Measurements from ENCODE around the gene SCYL1. TPM values are rescaled to one million over a fixed set of nuclear protein-coding genes. Genes with fewer than 3 reads are reported as not detected.

The SCYL1 gene
- total RNA-seq, 2 donors from 2014 or later, result 62.9 to 67.4 TPM

- Mint-ChIP-seq H3K27me3 (ENCODE audit: insufficient read depth) (no peaks in the 10 kb centered on the region), H3K4me1 (peaks cover 20% of the 10 kb centered on the region), H3K27ac (no peak overlapping the region), H3K9me3 (no peaks in the 10 kb centered on the region), H3K4me3 (no peak overlapping the region), H3K36me3 (ENCODE audit: low read depth) (peaks cover 15% of the 10 kb centered on the region)
- H3K9ac ChIP-seq (ENCODE audit: extremely low read depth, low read length, poor library complexity, severe bottlenecking), result peak overlapping the region; percentile 100
- peak overlapping the region; percentile 99 for H3K27ac ChIP-seq (ENCODE audit: low read depth, low read length)
- H3K36me3 ChIP-seq (ENCODE audit: control insufficient read depth, insufficient read depth, low read length), result peaks cover 51% of the 10 kb centered on the region
- WGBS, 2 experiments (ENCODE audit: insufficient coverage in 1 of 2, insufficient read length in 1 of 2), result 0% methylated on average over 3 of the region's 3 CpGs
- no peak for DNase-seq
- H3K4me3 ChIP-seq (ENCODE audit: low read length), result peak overlapping the region; percentile 97
- TF ChIP-seq, protein P1, sequence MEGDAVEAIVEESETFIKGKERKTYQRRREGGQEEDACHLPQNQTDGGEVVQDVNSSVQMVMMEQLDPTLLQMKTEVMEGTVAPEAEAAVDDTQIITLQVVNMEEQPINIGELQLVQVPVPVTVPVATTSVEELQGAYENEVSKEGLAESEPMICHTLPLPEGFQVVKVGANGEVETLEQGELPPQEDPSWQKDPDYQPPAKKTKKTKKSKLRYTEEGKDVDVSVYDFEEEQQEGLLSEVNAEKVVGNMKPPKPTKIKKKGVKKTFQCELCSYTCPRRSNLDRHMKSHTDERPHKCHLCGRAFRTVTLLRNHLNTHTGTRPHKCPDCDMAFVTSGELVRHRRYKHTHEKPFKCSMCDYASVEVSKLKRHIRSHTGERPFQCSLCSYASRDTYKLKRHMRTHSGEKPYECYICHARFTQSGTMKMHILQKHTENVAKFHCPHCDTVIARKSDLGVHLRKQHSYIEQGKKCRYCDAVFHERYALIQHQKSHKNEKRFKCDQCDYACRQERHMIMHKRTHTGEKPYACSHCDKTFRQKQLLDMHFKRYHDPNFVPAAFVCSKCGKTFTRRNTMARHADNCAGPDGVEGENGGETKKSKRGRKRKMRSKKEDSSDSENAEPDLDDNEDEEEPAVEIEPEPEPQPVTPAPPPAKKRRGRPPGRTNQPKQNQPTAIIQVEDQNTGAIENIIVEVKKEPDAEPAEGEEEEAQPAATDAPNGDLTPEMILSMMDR (conservative IDR thresholded peaks at IDR 0.05), result no peak
- no peaks in the 10 kb centered on the region for H3K27me3 ChIP-seq (ENCODE audit: control insufficient read depth, insufficient read depth, low read length, poor library complexity, severe bottlenecking)
- no peaks in the 10 kb centered on the region for H3K4me1 ChIP-seq (ENCODE audit: control insufficient read depth, insufficient read depth, low read length)
- H3K9me3 ChIP-seq (ENCODE audit: control insufficient read depth, low read length), result no peaks in the 10 kb centered on the region
Measured at GRCh38 chr11:65499713-65500386, 25.0 kb upstream of the SCYL1 start.

GRCh38 chr11:65500387-65501185 lies 24.3 kb upstream of the SCYL1 start:
- DNase-seq, result peak; percentile 61
- Mint-ChIP-seq H3K27ac (no peak overlapping the region), H3K4me1 (peaks cover 24% of the 10 kb centered on the region), H3K36me3 (ENCODE audit: low read depth) (peaks cover 22% of the 10 kb centered on the region), H3K9me3 (no peaks in the 10 kb centered on the region), H3K4me3 (no peak overlapping the region), H3K27me3 (ENCODE audit: insufficient read depth) (no peaks in the 10 kb centered on the region)
- Histone ChIP-seq H3K27me3 (ENCODE audit: control insufficient read depth, insufficient read depth, low read length, poor library complexity, severe bottlenecking) (no peaks in the 10 kb centered on the region), H3K9me3 (ENCODE audit: control insufficient read depth, low read length) (no peaks in the 10 kb centered on the region), H3K9ac (ENCODE audit: extremely low read depth, low read length, poor library complexity, severe bottlenecking) (peak overlapping the region; percentile 100), H3K4me3 (ENCODE audit: low read length) (peak overlapping the region; percentile 97), H3K4me1 (ENCODE audit: control insufficient read depth, insufficient read depth, low read length) (no peaks in the 10 kb centered on the region), H3K36me3 (ENCODE audit: control insufficient read depth, insufficient read depth, low read length) (peaks cover 59% of the 10 kb centered on the region), H3K27ac (ENCODE audit: low read depth, low read length) (peak overlapping the region; percentile 99)
- WGBS, 2 experiments (ENCODE audit: insufficient coverage in 1 of 2, insufficient read length in 1 of 2), result 0% methylated on average over 13 to 19 of the region's 20 CpGs
- TF ChIP-seq, protein P1 (conservative IDR thresholded peaks at IDR 0.05), result no peak

DNA sequence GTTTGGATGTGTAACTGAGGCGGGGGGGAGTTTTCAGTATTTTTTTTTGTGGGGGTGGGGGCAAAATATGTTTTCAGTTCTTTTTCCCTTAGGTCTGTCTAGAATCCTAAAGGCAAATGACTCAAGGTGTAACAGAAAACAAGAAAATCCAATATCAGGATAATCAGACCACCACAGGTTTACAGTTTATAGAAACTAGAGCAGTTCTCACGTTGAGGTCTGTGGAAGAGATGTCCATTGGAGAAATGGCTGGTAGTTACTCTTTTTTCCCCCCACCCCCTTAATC lies 23.8 kb upstream of the SCYL1 start:
- no peak for DNase-seq
- Mint-ChIP-seq H3K27me3 (ENCODE audit: insufficient read depth) (no peaks in the 10 kb centered on the region), H3K4me1 (peaks cover 27% of the 10 kb centered on the region), H3K4me3 (no peak overlapping the region), H3K9me3 (no peaks in the 10 kb centered on the region), H3K36me3 (ENCODE audit: low read depth) (peaks cover 27% of the 10 kb centered on the region), H3K27ac (no peak overlapping the region)
- H3K9ac ChIP-seq (ENCODE audit: extremely low read depth, low read length, poor library complexity, severe bottlenecking), result peak overlapping the region; percentile 100
- peak overlapping the region; percentile 99 for H3K27ac ChIP-seq (ENCODE audit: low read depth, low read length)
- peaks cover 64% of the 10 kb centered on the region for H3K36me3 ChIP-seq (ENCODE audit: control insufficient read depth, insufficient read depth, low read length)
- H3K27me3 ChIP-seq (ENCODE audit: control insufficient read depth, insufficient read depth, low read length, poor library complexity, severe bottlenecking), result no peaks in the 10 kb centered on the region
- H3K4me1 ChIP-seq (ENCODE audit: control insufficient read depth, insufficient read depth, low read length), result no peaks in the 10 kb centered on the region
- 0% methylated on average over 1 of the region's 2 CpGs; no CpG with 5 or more reads in 1 of the 2 experiments for WGBS, 2 experiments (ENCODE audit: insufficient coverage in 1 of 2, insufficient read length in 1 of 2)
- H3K4me3 ChIP-seq (ENCODE audit: low read length), result peak overlapping the region; percentile 97
- TF ChIP-seq, protein P1 (conservative IDR thresholded peaks at IDR 0.05), result no peak
- no peaks in the 10 kb centered on the region for H3K9me3 ChIP-seq (ENCODE audit: control insufficient read depth, low read length)
